Stimulated activated CD4-positive, alpha-beta T cell treated with anti-CD3 and anti-CD28 coated beads, Interleukin-1b, Interleukin-23, amount 100 ng/mL, for 24 hours (primary cell): ENCODE results near the gene TAS2R31.

Experiments
- DNase-seq, 4 experiments: peaks; one replicate each; pipeline ENCODE4 v3.0.0-alpha.2; 2020; ENCODE audit warnings: low read depth in 4 of 4, low spot score in 1 of 4

The TAS2R31 gene

GRCh38 chr12:11007608-11008007, 23.6 kb downstream of the TAS2R31 start:
- no peak for DNase-seq

- no peak for DNase-seq
These were observed 33.0 kb downstream of the TAS2R31 start, which contains the start of gene TAS2R20 for GRCh38 chr12:10998204-10998603. Gene TAS2R20, minus strand, starts transcription at chr12:10998304. Its CDS starts 429 bp downstream, at chr12:10997875.

GRCh38 chr12:10994307-10994706, 36.9 kb downstream of the TAS2R31 start:
- no peak for DNase-seq

GRCh38 chr12:10989107-10989506, 42.1 kb downstream of the TAS2R31 start:
- DNase-seq, result no peak

- DNase-seq, result no peak
These were observed 44.4 kb downstream of the TAS2R31 start, which contains the start of gene TAS2R50 for GRCh38 chr12:10986812-10987211. Gene TAS2R50, minus strand, starts transcription at chr12:10986912. Its CDS starts 52 bp downstream, at chr12:10986860.

GRCh38 chr12:10982244-10982643, 49.0 kb downstream of the TAS2R31 start:
- DNase-seq, result peak in 2 of 4 experiments; percentile 3
